HG03469 (cell line): ENCODE results near the gene ZNF607.
A peak's percentile ranks its signal among the peaks of the same experiment; 100 is the strongest.
"Not testable (repeated sequence)": the region's sequence is repeated elsewhere in the genome, so short reads cannot be mapped to it uniquely, and the experiment has no call there.

Experiments
- ATAC-seq: cut with Tn5 transposase; IDR thresholded peaks from one replicate; pipeline ENCODE4 v1.9.1; 2021; ENCODE audit warnings: mild to moderate bottlenecking, moderate library complexity, moderate number of reproducible peaks; ENCODE audit not compliant: unreplicated experiment

The ZNF607 gene

GRCh38 chr19:37719111-37719926 lies at the start of gene ZNF607:
ZNF607 (minus strand) TSS chr19:37719761; CDS start chr19:37711618, 8,143 bp downstream.
- peak; percentile 83 for ATAC-seq

DNA sequence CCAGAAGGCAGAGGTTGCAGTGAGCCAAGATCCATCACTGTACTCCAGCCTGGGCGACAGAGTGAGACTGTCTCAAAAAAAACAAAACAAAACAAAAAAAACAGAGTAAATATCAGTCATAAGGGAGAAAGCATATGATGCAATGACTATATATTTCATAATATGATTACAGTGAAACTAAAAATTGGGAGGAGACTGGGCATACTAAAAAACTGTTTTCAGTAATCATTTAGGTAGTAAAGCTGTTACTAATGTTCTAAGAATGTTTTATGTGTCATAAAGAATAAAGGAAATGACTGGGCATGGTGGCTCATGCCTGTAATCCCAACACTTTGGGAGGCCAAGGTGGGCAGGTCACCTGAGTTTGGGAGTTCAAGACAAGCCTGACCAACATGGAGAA lies 43.9 kb upstream of the ZNF607 start:
- ATAC-seq, result no peak

DNA sequence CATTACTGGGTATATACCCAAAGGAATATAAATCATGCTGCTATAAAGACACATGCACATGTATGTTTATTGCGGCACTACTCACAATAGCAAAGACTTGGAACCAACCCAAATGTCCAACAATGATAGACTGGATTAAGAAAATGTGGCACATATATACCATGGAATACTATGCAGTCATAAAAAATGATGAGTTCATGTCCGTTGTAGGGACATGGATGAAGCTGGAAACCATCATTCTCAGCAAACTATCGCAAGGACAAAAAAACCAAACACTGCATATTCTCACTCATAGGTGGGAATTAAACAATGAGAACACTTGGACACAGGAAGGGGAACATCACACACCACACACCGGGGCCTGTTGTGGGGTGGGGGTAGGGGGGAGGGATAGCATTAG lies 38.1 kb upstream of the ZNF607 start:
- ATAC-seq, result not testable (repeated sequence)

DNA sequence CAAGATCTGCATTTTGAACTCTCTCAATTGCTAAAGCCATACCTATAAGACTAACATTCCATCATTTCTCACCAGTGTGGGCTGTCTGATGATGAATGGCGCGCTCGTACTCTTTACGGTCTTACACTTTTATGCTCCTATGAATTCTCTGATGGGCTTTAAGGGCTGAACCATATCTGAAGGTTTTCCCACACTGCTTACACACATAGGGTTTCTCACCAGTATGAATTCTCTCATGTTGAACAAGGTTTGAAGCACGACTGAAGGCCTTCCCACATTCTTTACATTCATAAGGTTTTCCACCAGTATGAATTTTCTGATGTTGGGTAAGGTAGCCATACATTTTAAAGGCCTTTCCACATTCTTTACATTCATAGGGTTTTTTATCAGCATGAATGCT lies 18.8 kb upstream of the ZNF607 start:
- ATAC-seq, result no peak

GRCh38 chr19:37725181-37725580 lies 5.6 kb upstream of the ZNF607 start:
- ATAC-seq, result no peak

DNA sequence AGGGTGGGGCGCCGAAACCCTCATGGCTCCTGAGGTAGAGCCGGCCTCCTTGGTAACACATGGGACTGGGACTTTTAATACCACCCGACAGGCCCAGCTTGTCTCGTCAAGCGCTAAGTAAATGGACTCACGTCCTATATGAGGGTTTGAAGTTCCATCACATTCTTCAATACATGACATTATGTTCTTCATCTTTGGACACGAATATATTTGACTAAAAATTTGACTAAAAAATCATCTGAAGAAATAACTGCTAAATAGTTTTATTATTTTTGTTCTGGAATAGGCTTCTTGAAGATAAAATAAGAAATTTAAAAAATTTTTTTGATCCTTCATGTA lies 335 bp upstream of the ZNF607 start:
- ATAC-seq, result no peak

- ATAC-seq, result no peak
Observed at GRCh38 chr19:37718304-37718703, 1.3 kb downstream of the ZNF607 start.

DNA sequence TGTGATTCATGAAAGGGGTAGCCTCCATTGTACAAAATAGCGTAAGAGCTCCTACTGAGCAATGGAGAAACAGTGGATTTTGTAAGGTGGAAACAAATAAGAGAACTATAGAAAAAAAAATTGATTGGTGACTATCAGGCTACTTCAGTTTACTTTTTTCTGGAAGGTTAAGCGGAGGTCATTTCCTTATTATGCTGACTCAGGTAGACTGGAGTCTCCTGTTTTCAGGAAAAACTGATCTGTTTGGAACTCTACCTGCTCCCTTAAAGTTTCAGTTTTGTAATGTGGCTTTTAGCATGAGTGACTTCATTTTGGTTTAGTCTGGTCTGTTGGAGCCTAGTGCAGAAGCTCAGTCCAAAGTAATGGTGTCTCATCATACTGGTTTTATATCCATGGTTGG lies 3.4 kb downstream of the ZNF607 start:
- ATAC-seq, result no peak

- ATAC-seq, result no peak
Observed at GRCh38 chr19:37706052-37706605, 13.4 kb downstream of the ZNF607 start.

- no peak for ATAC-seq
Observed at GRCh38 chr19:37699057-37699456, 20.5 kb downstream of the ZNF607 start.

DNA sequence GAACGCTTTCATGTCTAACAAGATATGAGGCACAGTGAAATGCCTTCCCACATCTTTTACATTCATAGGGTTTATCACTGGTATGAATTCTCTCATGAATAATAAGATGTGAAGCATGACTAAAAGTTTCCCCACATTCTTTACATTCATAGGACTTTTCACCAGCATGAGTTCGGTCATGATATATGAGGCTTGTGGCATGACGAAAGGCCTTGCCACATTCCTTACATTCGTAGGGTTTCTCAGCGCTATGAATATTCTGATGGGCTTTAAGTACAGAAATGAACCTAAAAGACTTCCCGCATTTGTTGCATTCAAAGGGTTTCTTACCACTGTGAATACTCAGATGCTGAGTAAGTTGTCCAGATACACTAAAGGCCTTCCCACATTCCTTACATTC lies 21.3 kb downstream of the ZNF607 start:
- no peak for ATAC-seq

DNA sequence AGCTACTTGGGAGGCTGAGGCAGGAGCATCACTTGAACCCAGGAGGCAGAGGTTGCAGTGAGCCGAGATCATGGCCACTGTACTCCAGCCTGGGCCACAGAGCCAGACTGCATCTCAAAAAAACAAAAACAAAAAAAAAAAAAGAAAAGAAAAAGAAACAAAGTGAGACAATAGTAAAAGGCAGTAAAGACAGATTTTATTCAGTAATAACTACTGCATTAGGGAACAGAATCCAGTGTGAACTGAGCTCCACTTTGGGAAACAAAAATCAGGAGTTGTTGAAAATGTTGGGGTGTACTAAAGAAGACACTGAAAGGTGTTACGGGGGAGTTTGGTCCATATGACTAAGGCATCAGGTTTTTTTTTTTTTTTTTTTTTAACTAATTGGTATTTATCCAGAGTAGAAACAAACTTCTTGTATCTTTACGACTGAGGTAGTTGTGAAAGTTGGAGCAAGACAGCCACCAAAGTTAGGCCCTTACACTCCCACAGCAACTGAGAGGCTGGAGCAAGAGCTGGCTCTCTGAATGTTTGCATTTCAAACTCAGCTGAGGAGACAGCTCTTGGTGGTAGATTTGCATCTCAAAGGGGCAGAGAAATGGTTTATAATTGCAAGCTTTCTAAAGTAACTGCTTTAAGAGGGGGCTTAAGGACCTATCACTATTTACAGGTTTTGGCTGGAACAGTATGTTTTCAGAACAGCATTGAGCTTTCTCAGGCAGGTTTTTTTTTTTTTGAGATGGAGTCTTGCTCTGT lies 24.2 kb downstream of the ZNF607 start:
- no peak for ATAC-seq

DNA sequence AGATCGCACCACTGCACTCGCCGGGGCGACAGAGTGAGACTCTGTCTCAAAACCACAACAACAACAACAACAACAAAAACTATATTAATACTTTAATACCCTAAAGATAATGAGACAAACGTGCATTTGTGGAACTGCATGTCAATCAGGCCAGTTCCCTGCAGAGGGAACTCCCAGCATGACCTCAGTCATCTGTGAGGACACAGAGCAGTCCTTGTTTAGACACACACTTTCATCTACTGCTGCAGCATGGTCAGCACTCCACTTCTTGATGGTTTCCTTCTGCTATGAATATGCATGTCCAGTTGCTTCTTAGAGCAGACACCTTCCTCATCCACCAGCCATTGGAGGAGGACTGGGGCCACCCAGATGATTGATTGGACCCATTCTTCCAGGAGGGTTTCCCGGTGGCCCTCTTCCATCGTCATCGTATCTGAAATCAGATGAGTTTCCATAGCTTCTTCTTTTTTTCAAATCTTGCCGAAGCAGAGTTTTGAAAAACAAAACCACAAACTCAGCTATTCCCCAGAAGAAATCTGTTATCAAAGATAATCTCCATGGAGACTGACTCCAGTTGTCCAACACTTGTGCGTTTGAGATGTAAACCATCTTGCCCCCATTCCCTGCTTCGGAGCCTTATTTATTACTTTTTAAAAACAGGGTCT lies 26.5 kb downstream of the ZNF607 start:
- no peak for ATAC-seq

DNA sequence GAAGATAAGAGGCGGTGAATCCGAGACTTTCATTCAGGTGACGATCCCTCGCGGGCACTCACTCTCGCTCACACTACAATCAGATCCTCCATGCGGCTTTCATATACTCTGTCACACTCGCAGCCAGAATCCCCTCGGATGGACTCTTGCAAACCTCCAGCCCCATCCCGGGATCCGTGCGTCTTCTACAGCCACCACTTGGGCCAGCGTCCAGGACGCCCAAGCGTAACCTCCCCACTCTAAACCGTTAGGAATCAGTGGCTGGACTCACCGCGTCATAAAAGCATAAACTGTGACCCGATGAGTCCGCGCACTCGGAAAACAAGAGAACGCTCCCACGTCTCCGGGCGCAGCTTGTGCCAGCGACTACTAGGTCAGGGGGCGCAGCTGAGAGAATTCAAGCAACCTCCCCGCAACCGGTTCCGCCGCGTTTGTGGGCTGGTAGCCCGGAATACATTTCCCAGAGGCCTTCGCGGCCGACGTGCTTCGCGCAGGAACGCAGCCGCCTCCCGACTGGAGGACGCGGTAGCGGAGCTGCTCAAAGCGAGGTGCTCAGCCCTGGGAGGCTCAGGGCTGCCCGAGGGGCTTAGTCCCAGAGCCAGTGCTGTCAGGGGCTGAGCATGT lies 27.6 kb downstream of the ZNF607 start:
- no peak for ATAC-seq

GRCh38 chr19:37683520-37683919 lies 36.0 kb downstream of the ZNF607 start:
- ATAC-seq, result no peak

GRCh38 chr19:37669450-37669914 lies 50.1 kb downstream of the ZNF607 start:
- no peak for ATAC-seq

GRCh38 chr19:37657157-37657556 lies 62.4 kb downstream of the ZNF607 start:
- not testable (repeated sequence) for ATAC-seq

DNA sequence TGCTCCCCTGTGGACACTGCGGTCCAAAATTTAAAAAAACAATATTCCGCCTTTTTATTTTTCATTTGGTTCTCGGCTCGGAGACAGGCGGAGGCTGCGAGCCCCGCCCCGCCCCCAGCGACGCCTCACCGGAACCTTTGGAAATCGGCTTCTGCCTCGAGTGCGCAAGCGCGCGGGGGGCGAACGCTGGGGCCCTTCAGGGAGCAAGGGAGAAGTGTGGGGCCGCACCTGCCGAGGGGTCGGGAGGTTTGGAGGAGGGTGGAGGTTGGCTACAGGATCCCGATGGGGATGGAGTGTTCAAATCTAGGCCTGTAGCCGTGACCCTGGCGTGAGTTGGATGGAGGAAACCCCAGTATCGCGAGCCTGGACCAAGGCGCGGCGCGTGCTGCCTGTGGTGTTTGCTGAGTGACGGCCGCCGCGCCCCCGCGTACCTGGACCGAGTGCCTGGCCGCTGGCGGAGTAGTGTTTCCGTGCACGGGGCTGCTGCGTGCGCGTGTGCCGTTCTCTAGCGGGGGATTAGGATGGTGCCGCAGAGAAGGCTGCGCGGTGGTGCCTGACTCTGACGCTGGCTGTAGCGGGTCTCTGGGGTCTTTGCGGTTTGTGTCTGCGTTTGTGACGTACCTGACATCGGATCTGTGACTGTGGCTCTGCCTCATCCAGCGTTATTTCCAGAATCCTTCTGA lies 63.7 kb downstream of the ZNF607 start:
- ATAC-seq, result peak; percentile 23

DNA sequence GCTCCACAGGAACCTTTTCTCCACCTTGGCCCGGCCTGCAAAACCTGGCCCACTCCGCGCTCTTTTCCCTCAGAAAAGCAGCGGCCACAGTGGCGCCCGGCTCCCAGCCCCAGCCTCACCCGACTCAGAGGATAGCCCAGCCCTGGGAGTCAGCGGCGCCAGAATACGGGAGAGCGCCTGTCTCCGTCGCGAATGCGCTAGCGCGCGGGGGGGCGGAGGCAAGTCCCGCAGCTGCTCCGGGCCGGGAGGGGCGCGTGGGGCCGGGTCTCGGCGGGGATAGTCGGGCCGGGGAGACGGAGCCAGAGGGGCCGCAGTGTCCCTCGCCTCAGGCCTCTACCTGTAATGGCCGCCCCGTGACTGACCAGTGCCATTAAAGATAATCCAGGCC lies 64.3 kb downstream of the ZNF607 start, which contains the start of gene ZFP30:
TSS of gene ZFP30 (minus strand) at position 165 of the 388 bp plus-strand sequence. CDS start 7,643 bp downstream, outside the sequence.
- ATAC-seq, result peak; percentile 43

- peak; percentile 16 for ATAC-seq
Observed at GRCh38 chr19:37654629-37655300, 64.8 kb downstream of the ZNF607 start.
